Activated CD4-positive, alpha-beta T cell treated with anti-CD3 and anti-CD28 coated beads, Interleukin-2, amount 50 U/mL, for 16 hours (primary cell): ENCODE measurements around the gene ENPP3.

ENCODE experiments used
- DNase-seq: peaks from one replicate; pipeline ENCODE4 v3.0.0-alpha.2; 2020

Gene ENPP3

GRCh38 chr6:131642987-131643611 lies 6.0 kb downstream of the ENPP3 start:
- DNase-seq, result no peak

DNA sequence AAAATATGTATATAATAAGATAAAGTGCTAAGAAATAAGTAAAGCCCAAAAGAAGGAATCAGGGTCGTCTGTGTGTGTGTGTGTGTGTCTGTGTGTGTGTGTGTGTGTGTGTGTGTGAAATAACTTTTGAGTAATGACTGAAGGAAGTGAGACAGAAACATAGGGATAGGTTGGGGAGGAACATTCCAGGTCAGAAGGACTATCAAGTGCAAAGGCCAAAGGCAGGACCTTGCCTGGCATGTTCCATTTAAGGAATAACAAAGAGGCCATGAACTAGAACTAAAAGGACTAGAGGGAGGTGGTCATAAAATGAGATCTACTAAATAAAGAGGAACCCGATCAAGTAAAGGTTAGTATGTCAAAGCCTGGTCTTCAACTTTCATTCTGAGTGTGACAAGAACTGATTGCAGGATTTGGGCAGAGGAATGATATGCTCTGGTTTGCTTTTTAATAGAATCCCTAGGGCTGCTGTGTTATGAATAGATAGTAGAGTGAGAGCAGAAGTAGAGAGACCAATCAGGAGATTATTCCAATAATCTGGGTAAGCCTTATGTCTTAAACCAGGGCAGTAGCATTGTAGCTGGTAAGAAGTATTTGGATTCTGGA lies 6.9 kb downstream of the ENPP3 start:
- DNase-seq, result no peak

DNA sequence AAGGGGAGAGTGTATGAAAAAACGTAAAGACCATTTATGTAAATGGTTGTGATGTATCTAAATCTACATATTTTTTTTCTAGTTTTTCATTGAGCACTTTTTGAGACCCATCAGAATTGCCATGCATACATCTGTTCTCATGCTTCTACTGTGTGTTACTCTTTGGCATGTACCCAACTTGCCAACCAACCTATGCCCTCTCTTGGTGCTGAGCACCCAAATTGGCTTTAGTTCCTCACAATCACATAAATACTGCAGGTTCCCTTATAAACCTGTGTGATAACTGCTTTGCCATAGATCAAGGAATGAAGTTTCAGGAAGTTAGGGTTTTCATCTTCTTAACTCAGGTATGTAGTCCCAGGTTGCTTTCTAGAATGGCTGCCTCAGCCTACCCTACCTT lies 7.8 kb downstream of the ENPP3 start:
- no peak for DNase-seq

DNA sequence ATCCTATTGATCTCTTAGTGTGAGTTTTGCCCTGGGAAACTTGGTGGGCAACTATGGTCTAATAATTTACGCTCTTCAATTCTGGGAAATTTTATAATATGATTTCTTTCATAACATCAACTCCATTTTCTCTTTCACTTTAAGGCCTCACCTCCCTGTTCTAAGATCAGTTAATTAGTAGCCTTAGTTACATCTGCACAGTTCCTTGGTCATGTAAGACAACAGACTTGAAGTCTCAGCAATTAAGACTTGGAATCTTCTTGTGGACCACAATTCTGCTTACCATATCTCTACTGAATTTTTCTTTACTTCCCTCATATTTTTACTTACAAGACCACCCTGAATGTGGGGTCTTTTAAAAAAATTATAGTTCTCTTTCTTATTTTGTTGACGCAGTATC lies 8.7 kb downstream of the ENPP3 start:
- no peak for DNase-seq

- no peak for DNase-seq
Observed at GRCh38 chr6:131646249-131646670, 9.2 kb downstream of the ENPP3 start.

DNA sequence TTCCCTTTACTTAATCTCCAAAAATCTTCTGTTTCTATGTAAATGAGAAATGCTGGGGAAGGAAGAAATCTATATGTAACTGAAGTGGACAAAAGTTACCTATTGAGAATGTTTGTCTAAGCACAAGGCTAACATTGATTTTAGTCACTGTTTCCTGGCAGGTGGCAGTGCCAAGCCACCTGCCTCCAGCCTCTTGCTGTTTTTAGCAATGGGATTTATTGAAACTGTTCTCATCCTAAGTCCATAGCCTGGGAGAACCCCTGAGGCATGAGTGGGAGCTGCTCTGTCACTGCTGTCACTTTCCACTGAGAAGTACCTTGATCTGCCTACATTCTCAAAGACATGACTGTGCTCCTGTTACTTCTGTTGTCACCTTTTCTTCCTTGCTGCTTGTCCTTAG lies 14.7 kb downstream of the ENPP3 start:
- no peak for DNase-seq

DNA sequence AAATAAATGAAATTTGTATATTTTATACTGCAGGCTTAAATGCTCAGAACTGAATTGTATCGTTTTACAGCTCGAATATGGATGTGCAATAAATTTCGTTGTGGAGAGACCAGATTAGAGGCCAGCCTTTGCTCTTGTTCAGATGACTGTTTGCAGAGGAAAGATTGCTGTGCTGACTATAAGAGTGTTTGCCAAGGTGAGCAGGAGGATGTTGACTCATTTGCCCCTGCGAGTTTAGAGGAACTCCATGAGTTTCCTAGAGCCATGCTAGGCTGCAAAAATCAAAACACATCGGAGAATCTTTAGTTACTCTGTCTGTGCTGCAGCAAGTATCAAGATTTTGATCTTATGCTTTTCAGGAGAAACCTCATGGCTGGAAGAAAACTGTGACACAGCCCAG lies 15.4 kb downstream of the ENPP3 start:
- no peak for DNase-seq

DNA sequence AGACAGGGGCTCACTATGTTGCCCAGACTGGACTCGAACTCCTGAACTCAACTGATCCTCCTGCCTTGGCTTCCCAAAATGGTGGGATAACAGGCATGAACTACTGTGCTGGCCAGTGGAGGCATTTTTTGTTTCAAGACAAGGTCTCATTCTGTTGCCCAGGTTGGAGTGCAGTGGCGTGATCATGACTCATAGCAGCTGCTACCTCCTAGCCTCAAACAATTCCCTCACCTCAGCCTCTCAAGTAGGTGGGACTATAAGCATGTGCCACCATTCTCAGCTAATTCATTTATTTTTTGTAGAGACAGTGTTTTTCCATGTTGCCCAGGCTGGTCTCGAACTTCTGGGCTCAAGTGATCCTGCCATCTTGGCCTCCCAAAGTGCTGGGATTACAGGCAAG lies 17.2 kb downstream of the ENPP3 start:
- no peak for DNase-seq

DNA sequence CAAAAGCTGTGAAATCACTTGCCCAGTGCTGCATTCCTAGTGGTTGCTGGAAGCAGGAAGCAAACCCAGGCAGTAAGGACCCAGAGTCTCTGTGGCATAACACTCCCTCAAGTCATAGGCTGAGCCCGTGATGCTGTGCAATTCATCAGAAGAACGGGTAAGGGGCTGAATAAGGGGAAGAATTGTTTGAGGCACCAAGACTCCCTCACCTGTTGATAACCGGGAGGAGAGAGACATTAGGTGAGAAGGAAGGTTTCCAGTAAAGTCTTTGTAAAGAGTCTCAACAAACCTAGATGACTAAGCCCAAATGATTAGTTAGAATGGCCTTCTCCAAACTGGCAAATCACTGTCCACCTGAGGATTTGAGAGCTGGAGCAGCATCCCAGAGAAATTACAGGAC lies 18.3 kb downstream of the ENPP3 start:
- no peak for DNase-seq

GRCh38 chr6:131655951-131656350 lies 18.8 kb downstream of the ENPP3 start:
- no peak for DNase-seq

DNA sequence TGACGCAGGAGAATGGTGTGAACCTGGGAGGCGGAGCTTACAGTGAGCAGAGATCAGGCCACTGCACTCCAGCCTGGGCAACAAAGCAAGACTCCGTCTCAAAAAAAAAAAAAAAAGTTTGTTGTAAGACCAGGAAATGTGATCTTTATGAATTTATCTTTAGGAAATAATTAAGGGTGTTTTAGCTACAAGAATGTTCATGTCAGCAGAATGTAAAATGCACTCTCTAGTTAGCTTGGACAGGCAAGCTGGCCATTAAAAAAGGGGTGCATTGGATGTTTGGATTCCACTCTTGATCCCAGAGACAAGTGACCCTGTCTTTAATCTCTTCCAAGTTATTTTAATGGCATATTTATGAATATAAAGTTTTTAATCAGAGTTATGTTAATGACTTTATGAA lies 19.6 kb downstream of the ENPP3 start:
- no peak for DNase-seq

- DNase-seq, result no peak
Observed at GRCh38 chr6:131657222-131657621, 20.1 kb downstream of the ENPP3 start.

GRCh38 chr6:131657630-131658111 lies 20.6 kb downstream of the ENPP3 start:
- no peak for DNase-seq

GRCh38 chr6:131658287-131658686 lies 21.2 kb downstream of the ENPP3 start:
- no peak for DNase-seq

DNA sequence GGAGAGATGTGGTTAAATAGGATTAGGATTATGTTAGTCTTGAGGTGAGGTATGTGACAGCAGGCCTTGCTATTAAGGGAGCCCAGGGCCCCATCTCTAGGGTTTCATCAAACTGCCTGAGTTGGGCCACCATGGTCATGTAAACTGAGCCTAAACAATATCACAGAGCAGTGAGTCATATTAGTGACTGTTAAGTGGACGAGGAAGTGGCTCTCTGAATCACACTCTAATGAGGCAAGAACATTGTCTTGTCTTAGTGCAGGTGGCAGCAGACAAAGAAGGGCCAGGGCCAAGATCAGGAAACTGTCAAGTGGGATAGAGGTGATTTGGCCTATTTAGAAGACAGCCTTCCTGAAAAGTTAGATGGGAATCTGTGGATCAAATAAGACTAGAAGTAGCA lies 23.1 kb downstream of the ENPP3 start:
- DNase-seq, result no peak

- no peak for DNase-seq
Observed at GRCh38 chr6:131663578-131664165, 26.6 kb downstream of the ENPP3 start.

DNA sequence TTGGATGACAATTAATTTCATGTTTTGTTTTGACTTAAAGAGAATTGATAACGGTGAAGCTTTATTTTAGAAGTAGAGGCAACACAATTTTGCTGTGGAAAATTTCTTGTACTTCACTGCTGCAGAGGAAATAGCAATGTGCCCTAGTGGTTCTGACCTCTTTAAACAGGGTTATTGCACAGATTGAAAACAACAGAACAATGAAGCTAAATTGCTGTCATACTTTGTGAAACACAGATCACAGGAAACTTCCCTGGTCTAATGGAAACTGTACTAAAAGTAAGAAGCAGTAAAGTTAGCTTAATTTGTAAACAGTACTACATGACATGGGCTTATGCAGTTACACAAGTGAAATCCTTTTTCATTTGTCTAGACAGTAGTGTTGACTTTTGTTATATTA lies 32.8 kb downstream of the ENPP3 start:
- DNase-seq, result no peak

DNA sequence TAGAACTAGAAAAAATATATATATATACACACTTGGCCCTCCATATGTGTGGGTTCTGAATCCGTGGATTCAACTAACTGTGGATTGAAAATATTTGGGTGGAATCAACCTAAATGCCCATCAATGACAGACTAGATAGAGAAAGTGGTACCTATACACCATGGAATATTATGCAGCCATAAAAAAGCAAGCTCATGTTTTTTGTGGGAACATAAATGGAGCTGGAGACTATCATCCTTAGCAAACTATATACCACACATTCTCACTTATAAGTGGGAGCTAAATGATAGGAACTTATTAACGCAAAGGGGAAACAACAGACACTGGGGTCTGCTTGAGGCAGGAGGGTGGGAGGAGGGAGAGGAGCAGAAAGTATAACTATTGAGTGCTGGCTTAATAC lies 36.1 kb downstream of the ENPP3 start:
- DNase-seq, result no peak

- no peak for DNase-seq
Observed at GRCh38 chr6:131678442-131678841, 41.3 kb downstream of the ENPP3 start.

DNA sequence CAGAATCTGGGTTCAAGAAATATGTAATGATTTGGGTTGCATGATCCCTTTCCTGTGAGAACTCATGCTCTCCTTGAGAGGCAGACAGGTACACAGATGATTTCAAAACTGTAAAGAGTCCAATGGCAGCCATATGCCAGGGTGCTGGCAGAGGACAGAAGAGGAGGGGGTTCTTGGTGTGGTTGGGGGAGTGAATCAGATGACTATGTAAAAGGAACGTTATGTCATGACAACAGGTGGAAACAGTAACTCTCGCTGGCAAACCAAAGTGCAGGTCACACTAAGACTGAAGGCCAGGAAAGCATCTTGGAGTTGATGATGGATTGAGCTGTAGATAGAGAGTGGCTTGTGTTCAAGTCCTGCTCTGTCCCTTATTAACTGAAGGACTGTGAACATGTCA lies 43.8 kb downstream of the ENPP3 start:
- no peak for DNase-seq

- no peak for DNase-seq
Observed at GRCh38 chr6:131681585-131681984, 44.5 kb downstream of the ENPP3 start.

- DNase-seq, result no peak
Observed at GRCh38 chr6:131682442-131682841, 45.3 kb downstream of the ENPP3 start.

DNA sequence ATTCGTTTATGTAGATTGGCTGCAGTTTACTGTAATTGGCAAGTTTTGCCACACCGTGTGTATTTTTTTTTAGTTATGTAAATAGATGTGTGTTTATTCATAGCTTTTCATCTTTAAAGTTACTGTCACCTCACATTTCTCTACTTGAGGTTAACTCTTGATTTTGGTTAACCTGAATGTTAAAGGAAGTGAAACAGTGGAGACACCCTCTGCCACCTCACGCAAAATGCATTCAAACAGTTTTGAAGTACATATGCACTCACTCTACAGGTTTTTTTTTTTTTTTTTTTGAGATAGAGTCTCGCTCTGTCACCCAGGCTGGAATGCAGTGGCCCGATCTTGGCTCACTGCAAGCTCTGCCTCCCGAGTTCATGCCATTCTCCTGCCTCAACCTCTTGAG lies 46.4 kb downstream of the ENPP3 start:
- DNase-seq, result peak; percentile 66

GRCh38 chr6:131685266-131685780 lies 48.2 kb downstream of the ENPP3 start:
- DNase-seq, result peak; percentile 82
